Caco-2 (cell line): ENCODE results near the gene PROCR. TPM values are rescaled to one million over a fixed set of nuclear protein-coding genes. Genes with fewer than 3 reads are reported as not detected.
A peak's percentile ranks its signal among the peaks of the same experiment; 100 is the strongest.

ENCODE experiments used
- BruUV-seq: library from RNA; stranded (reverse); fragments of 400-500 nt; replicated peaks from 2 replicates; lab custom pipeline; 2021; lab: Mats Ljungman, UMichigan
- CTCF ChIA-PET: fragments of 300-600 bp; sonication (Branson Sonifier 250); formaldehyde crosslinking; loops from one replicate; lab custom pipeline; 2022; ENCODE audit warnings: antibody characterized with exemption; lab: Charles Lee
- POLR2A ChIA-PET: fragments of 300-600 bp; sonication (Branson Sonifier 250); formaldehyde crosslinking; loops from one replicate; lab custom pipeline; 2022; ENCODE audit warnings: antibody characterized with exemption; lab: Charles Lee
- DNase-seq, 2 experiments: peaks; one replicate each; pipeline versions ENCODE4 v3.0.0 to v3.0.0-alpha.2; 2020 to 2022
- H3K27me3 ChIP-seq: replicated peaks from 2 replicates; pipeline ENCODE4 v1.6.0; 2011; ENCODE audit warnings: low read length; ENCODE audit not compliant: control insufficient read depth, insufficient read depth
- H3K36me3 ChIP-seq: 2 replicates; pipeline ENCODE4 v1.5.1; 2011; ENCODE audit warnings: low read length; ENCODE audit not compliant: control insufficient read depth, insufficient read depth
- H3K4me1 ChIP-seq: fragments of 250-450 bp; sonication (Bioruptor Pico); 2 replicates; pipeline ENCODE4 v1.5.1; 2020; ENCODE audit warnings: mild to moderate bottlenecking
- H3K4me3 ChIP-seq: 2 replicates; pipeline ENCODE4 v1.5.1; 2011; ENCODE audit warnings: low read depth, mild to moderate bottlenecking, control low read depth, low read length
- H3K9me3 ChIP-seq: fragments of 250-450 bp; sonication (Bioruptor Pico); 2 replicates; pipeline ENCODE4 v1.5.1; 2020; ENCODE audit warnings: mild to moderate bottlenecking, moderate library complexity
- H3K27ac Mint-ChIP-seq: one replicate; pipeline ENCODE4 v1.8.0; 2022; ENCODE audit warnings: mixed read lengths; ENCODE audit not compliant: unreplicated experiment
- H3K27me3 Mint-ChIP-seq: one replicate; pipeline ENCODE4 v1.8.0; 2022; ENCODE audit warnings: mixed read lengths; ENCODE audit not compliant: insufficient read depth, unreplicated experiment
- H3K36me3 Mint-ChIP-seq: one replicate; pipeline ENCODE4 v1.8.0; 2022; ENCODE audit warnings: mild to moderate bottlenecking, mixed read lengths; ENCODE audit not compliant: insufficient read depth, unreplicated experiment
- H3K4me1 Mint-ChIP-seq: one replicate; pipeline ENCODE4 v1.8.0; 2022; ENCODE audit warnings: low read depth, mixed read lengths; ENCODE audit not compliant: unreplicated experiment
- H3K4me3 Mint-ChIP-seq: one replicate; pipeline ENCODE4 v1.8.0; 2022; ENCODE audit warnings: mild to moderate bottlenecking, moderate library complexity, mixed read lengths; ENCODE audit not compliant: unreplicated experiment
- H3K9me3 Mint-ChIP-seq: one replicate; pipeline ENCODE4 v1.8.0; 2022; ENCODE audit warnings: mixed read lengths; ENCODE audit not compliant: unreplicated experiment
- intact Hi-C: fragments of 100-400 bp; cut with micrococcal nuclease; formaldehyde crosslinking; loops from one replicate; pipeline ENCODE4 v1.10.0; 2022; ENCODE audit not compliant: unreplicated experiment
- total RNA-seq: library from RNA; stranded (reverse); gene quantifications from 2 replicates; pipeline ENCODE4 v1.2.3, GENCODE V29; 2022
- TF ChIP-seq, protein P1 (sequence below), 2 experiments: fragments of 200-600 bp in 1 of 2; IDR thresholded peaks; 1 replicate in 1 of 2; 2 replicates in 1 of 2; pipeline versions ENCODE4 v1.5.1 to v1.8.0; 2011 to 2022; ENCODE audit warnings: antibody characterized with exemption in 1 of 2, control low read depth in 1 of 2, inconsistent platforms in 1 of 2, low read depth in 1 of 2, low read length in 1 of 2, mild to moderate bottlenecking in 1 of 2, moderate library complexity in 1 of 2; ENCODE audit not compliant: insufficient read depth in 1 of 2, severe bottlenecking in 1 of 2, unreplicated experiment in 1 of 2

PROCR gene
- total RNA-seq, 1 experiment from 2014 or later = 4.0 TPM

DNA sequence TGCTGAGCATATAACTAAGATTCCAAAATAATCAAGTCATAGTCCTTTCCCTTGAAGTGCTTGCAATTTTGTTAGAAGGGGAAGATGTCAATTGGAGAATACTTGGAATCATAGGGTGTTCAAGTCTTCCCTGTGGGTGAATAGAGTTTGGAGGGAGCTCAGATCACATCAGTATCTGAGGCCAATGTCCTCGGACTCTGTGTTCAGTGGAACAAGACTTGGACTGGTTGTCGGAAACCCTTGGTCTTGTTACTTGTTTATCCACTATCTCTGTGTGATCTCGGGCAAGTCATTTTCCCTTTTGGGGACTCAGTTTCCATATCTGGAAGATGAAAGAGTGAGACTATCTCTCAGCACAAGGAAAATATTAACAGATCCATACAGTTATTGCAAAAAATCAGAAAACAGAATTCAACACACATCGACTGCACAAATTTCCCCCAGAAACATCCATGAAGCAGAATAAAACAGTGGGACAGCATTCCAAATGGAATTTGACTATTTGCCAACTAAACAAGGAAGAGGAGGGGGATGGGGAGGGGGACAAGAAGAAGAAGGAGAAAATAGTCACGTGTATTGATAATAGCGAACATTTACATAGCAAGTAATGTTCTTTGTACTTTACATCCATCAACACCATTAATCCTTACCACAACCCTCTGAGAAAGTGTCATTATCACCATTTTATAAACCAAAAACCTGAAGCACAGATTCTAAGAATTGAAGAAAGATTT, 20.9 kb upstream of the PROCR start:
- Histone ChIP-seq H3K36me3 (no peaks in the 10 kb centered on the region), H3K4me1 (peaks cover 13% of the 10 kb centered on the region), H3K9me3 (no peaks in the 10 kb centered on the region; the same call in 1 of the 2 replicates), H3K27me3 (no peaks in the 10 kb centered on the region), H3K4me3 (no peak overlapping the region)
- POLR2A ChIA-PET = no interaction called here
- CTCF ChIA-PET = no interaction called here
- intact Hi-C loops = no loop called here
- peak in 1 of 2 experiments; percentile 9 for DNase-seq
- TF ChIP-seq, protein P1, sequence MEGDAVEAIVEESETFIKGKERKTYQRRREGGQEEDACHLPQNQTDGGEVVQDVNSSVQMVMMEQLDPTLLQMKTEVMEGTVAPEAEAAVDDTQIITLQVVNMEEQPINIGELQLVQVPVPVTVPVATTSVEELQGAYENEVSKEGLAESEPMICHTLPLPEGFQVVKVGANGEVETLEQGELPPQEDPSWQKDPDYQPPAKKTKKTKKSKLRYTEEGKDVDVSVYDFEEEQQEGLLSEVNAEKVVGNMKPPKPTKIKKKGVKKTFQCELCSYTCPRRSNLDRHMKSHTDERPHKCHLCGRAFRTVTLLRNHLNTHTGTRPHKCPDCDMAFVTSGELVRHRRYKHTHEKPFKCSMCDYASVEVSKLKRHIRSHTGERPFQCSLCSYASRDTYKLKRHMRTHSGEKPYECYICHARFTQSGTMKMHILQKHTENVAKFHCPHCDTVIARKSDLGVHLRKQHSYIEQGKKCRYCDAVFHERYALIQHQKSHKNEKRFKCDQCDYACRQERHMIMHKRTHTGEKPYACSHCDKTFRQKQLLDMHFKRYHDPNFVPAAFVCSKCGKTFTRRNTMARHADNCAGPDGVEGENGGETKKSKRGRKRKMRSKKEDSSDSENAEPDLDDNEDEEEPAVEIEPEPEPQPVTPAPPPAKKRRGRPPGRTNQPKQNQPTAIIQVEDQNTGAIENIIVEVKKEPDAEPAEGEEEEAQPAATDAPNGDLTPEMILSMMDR (IDR thresholded peaks at IDR 0.05; ENCODE audit: insufficient read depth in 1 of 2, low read depth in 1 of 2, low read length in 1 of 2, severe bottlenecking in 1 of 2, unreplicated experiment in 1 of 2) = no peak
- no TSS peak for BruUV-seq
- Mint-ChIP-seq H3K36me3 (peaks cover 6% of the 10 kb centered on the region), H3K27me3 (no peaks in the 10 kb centered on the region), H3K9me3 (no peaks in the 10 kb centered on the region), H3K27ac (no peak overlapping the region), H3K4me1 (peaks cover 25% of the 10 kb centered on the region), H3K4me3 (no peak overlapping the region)

DNA sequence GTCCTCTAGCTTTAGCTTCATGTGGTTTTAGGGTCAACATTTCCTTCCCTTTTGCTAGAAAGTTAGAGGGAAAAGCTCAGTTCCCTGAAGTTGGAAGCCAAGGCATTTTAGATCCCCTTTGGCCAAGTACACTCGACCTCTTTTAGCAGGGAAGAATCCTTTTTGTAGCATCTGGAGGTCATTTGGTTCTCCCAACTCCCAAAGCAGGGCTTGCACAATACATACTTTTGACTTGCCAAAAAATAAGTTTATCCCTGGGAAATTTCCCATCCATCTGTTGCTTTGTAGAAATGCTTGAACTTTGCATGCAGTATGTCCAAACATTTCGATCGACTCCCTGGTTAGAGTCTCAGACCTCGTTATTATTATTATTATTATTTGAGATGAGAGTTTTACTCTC, 20.1 kb upstream of the PROCR start:
- peaks cover 10% of the 10 kb centered on the region for H3K4me1 ChIP-seq
- TF ChIP-seq, protein P1 (IDR thresholded peaks at IDR 0.05; ENCODE audit: insufficient read depth in 1 of 2, low read depth in 1 of 2, low read length in 1 of 2, severe bottlenecking in 1 of 2, unreplicated experiment in 1 of 2) = no peak
- Mint-ChIP-seq H3K36me3 (peaks cover 6% of the 10 kb centered on the region), H3K27me3 (no peaks in the 10 kb centered on the region), H3K4me1 (peaks cover 25% of the 10 kb centered on the region), H3K9me3 (no peaks in the 10 kb centered on the region), H3K27ac (no peak overlapping the region), H3K4me3 (no peak overlapping the region)
- intact Hi-C loops = no loop called here
- H3K9me3 ChIP-seq = no peaks in the 10 kb centered on the region; the same call in 1 of the 2 replicates
- H3K4me3 ChIP-seq = no peak overlapping the region
- no peaks in the 10 kb centered on the region for H3K36me3 ChIP-seq
- H3K27me3 ChIP-seq = no peaks in the 10 kb centered on the region
- CTCF ChIA-PET = no interaction called here
- POLR2A ChIA-PET = no interaction called here
- BruUV-seq = no TSS peak
- no peak for DNase-seq

DNA sequence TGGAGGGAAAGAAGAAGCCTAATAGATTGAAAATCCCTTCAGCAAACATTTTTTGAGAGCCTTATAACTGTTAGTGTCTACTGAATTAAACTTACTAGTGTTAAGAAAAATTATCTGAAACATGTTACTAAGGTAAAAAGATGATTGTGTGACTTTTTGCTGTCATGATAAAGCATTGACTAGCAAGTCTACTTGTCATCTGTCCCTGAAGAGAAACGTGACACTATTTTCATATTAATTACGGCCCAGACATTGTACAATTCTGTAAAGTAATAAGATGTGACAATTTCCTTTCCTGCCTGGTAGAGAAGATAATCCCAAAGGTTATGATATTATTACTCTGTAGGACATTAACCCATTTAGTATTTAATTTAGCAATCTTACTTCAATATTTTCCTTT, 15.9 kb upstream of the PROCR start:
- no peaks in the 10 kb centered on the region for H3K36me3 Mint-ChIP-seq
- POLR2A ChIA-PET = no interaction called here
- peaks cover 6% of the 10 kb centered on the region for H3K4me1 Mint-ChIP-seq

More for the DNA sequence above, 15.9 kb upstream of the PROCR start:
- BruUV-seq = no TSS peak
- no peaks in the 10 kb centered on the region; the same call in 1 of the 2 replicates for H3K9me3 ChIP-seq
- H3K27me3 ChIP-seq = no peaks in the 10 kb centered on the region
- DNase-seq = no peak
- no peak overlapping the region for H3K27ac Mint-ChIP-seq
- no peak overlapping the region for H3K4me3 ChIP-seq
- no peaks in the 10 kb centered on the region for H3K27me3 Mint-ChIP-seq
- H3K36me3 ChIP-seq = no peaks in the 10 kb centered on the region
- intact Hi-C loops = no loop called here
- TF ChIP-seq, protein P1 (IDR thresholded peaks at IDR 0.05; ENCODE audit: insufficient read depth in 1 of 2, low read depth in 1 of 2, low read length in 1 of 2, severe bottlenecking in 1 of 2, unreplicated experiment in 1 of 2) = no peak
- CTCF ChIA-PET = no interaction called here
- H3K4me3 Mint-ChIP-seq = no peak overlapping the region
- no peaks in the 10 kb centered on the region for H3K4me1 ChIP-seq
- no peaks in the 10 kb centered on the region for H3K9me3 Mint-ChIP-seq
